ENCODE data around the gene GNG12.

The GNG12 gene

GRCh38 chr1:67824766-67825165 lies 8.5 kb downstream of the GNG12 start:
- Histone ChIP-seq H3K9me3 (ENCODE audit: insufficient read depth, low read depth, low read length) (no peaks in the 10 kb centered on the region), H3K9ac (ENCODE audit: low read depth, low read length, poor library complexity, severe bottlenecking) (no peak overlapping the region), H3K4me1 (ENCODE audit: insufficient read depth, low read length, poor library complexity, severe bottlenecking) (no peaks in the 10 kb centered on the region), H3K9me2 (replicated peaks; ENCODE audit: low read depth, low read length) (no peaks in the 10 kb centered on the region), H3K4me3 (ENCODE audit: low read length, poor library complexity, severe bottlenecking) (no peak overlapping the region), H3K27me3 (ENCODE audit: insufficient read depth, low read length, poor library complexity, severe bottlenecking) (peaks cover 52% of the 10 kb centered on the region), H2AFZ (ENCODE audit: low read length) (no peak overlapping the region), H3K36me3 (ENCODE audit: insufficient read depth, low read length) (no peaks in the 10 kb centered on the region), H3F3A (ENCODE audit: low read depth) (no peaks in the 10 kb centered on the region), H3K4me2 (ENCODE audit: low read depth, low read length, poor library complexity, severe bottlenecking) (no peak overlapping the region), H3K79me2 (ENCODE audit: insufficient read depth, low read length) (no peaks in the 10 kb centered on the region), H4K20me1 (ENCODE audit: insufficient read depth, low read length, poor library complexity, severe bottlenecking) (no peaks in the 10 kb centered on the region)
- TF ChIP-seq EZH2phosphoT487 (IDR thresholded peaks at IDR 0.05; ENCODE audit: borderline replicate concordance) = no peak
- TF ChIP-seq, protein P1, sequence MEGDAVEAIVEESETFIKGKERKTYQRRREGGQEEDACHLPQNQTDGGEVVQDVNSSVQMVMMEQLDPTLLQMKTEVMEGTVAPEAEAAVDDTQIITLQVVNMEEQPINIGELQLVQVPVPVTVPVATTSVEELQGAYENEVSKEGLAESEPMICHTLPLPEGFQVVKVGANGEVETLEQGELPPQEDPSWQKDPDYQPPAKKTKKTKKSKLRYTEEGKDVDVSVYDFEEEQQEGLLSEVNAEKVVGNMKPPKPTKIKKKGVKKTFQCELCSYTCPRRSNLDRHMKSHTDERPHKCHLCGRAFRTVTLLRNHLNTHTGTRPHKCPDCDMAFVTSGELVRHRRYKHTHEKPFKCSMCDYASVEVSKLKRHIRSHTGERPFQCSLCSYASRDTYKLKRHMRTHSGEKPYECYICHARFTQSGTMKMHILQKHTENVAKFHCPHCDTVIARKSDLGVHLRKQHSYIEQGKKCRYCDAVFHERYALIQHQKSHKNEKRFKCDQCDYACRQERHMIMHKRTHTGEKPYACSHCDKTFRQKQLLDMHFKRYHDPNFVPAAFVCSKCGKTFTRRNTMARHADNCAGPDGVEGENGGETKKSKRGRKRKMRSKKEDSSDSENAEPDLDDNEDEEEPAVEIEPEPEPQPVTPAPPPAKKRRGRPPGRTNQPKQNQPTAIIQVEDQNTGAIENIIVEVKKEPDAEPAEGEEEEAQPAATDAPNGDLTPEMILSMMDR (conservative IDR thresholded peaks at IDR 0.05; ENCODE audit: low read length) = no peak

DNA sequence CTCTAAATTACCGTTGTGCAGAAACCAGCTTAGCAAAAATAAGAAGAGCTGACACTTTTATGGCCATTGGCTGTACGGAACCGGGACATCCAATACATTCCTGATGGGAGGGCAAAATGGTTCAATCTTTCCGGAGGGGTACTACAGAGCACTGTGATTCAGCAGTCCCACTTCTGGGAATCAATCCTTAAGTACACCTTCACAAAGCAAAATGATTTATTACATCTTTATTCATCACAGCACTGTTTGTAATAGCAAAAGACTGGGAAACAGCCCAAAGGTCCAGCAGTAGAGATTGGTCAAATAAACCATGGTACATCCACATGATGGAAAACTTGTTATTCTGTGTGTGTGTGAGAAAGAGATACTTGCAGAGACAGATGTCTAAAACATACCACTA lies 9.7 kb downstream of the GNG12 start:
- H3K9ac ChIP-seq (ENCODE audit: low read depth, low read length, poor library complexity, severe bottlenecking) = no peak overlapping the region
- no peaks in the 10 kb centered on the region for H3K9me3 ChIP-seq (ENCODE audit: insufficient read depth, low read depth, low read length)
- no peak overlapping the region for H3K4me2 ChIP-seq (ENCODE audit: low read depth, low read length, poor library complexity, severe bottlenecking)
- no peaks in the 10 kb centered on the region for H3K36me3 ChIP-seq (ENCODE audit: insufficient read depth, low read length)
- H3K9me2 ChIP-seq (replicated peaks; ENCODE audit: low read depth, low read length) = no peaks in the 10 kb centered on the region
- H3K4me3 ChIP-seq (ENCODE audit: low read length, poor library complexity, severe bottlenecking) = no peak overlapping the region
- no peaks in the 10 kb centered on the region for H3K79me2 ChIP-seq (ENCODE audit: insufficient read depth, low read length)
- no peaks in the 10 kb centered on the region for H4K20me1 ChIP-seq (ENCODE audit: insufficient read depth, low read length, poor library complexity, severe bottlenecking)
- H3F3A ChIP-seq (ENCODE audit: low read depth) = no peaks in the 10 kb centered on the region
- no peaks in the 10 kb centered on the region for H3K4me1 ChIP-seq (ENCODE audit: insufficient read depth, low read length, poor library complexity, severe bottlenecking)
- TF ChIP-seq EZH2phosphoT487 (IDR thresholded peaks at IDR 0.05; ENCODE audit: borderline replicate concordance) = no peak
- TF ChIP-seq, protein P1 (conservative IDR thresholded peaks at IDR 0.05; ENCODE audit: low read length) = no peak
- no peak overlapping the region for H2AFZ ChIP-seq (ENCODE audit: low read length)
- peaks cover 42% of the 10 kb centered on the region for H3K27me3 ChIP-seq (ENCODE audit: insufficient read depth, low read length, poor library complexity, severe bottlenecking)

- no peaks in the 10 kb centered on the region for H3F3A ChIP-seq (ENCODE audit: low read depth)
- no peak overlapping the region for H3K4me2 ChIP-seq (ENCODE audit: low read depth, low read length, poor library complexity, severe bottlenecking)
- TF ChIP-seq, protein P1 (conservative IDR thresholded peaks at IDR 0.05; ENCODE audit: low read length) = no peak
- no peak for TF ChIP-seq EZH2phosphoT487 (IDR thresholded peaks at IDR 0.05; ENCODE audit: borderline replicate concordance)
- no peak overlapping the region for H2AFZ ChIP-seq (ENCODE audit: low read length)
- no peaks in the 10 kb centered on the region for H3K9me2 ChIP-seq (replicated peaks; ENCODE audit: low read depth, low read length)
- no peaks in the 10 kb centered on the region for H3K9me3 ChIP-seq (ENCODE audit: insufficient read depth, low read depth, low read length)
- no peak overlapping the region for H3K4me3 ChIP-seq (ENCODE audit: low read length, poor library complexity, severe bottlenecking)
- H4K20me1 ChIP-seq (ENCODE audit: insufficient read depth, low read length, poor library complexity, severe bottlenecking) = no peaks in the 10 kb centered on the region
- no peaks in the 10 kb centered on the region for H3K36me3 ChIP-seq (ENCODE audit: insufficient read depth, low read length)
- H3K27me3 ChIP-seq (ENCODE audit: insufficient read depth, low read length, poor library complexity, severe bottlenecking) = peaks cover 25% of the 10 kb centered on the region
- H3K4me1 ChIP-seq (ENCODE audit: insufficient read depth, low read length, poor library complexity, severe bottlenecking) = no peaks in the 10 kb centered on the region
- no peak overlapping the region for H3K9ac ChIP-seq (ENCODE audit: low read depth, low read length, poor library complexity, severe bottlenecking)
- no peaks in the 10 kb centered on the region for H3K79me2 ChIP-seq (ENCODE audit: insufficient read depth, low read length)
Observed at GRCh38 chr1:67821263-67821662, 12.0 kb downstream of the GNG12 start.
